GM23338 (cell line): ENCODE measurements around the gene WDR91. TPM values are rescaled to one million over a fixed set of nuclear protein-coding genes. Genes with fewer than 3 reads are reported as not detected.

Source experiments
- ATAC-seq: fragments of 200-7000 bp; cut with Tn5 transposase; 3 replicates; pipeline ENCODE4 v1.9.1; 2020
- DNase-seq: peaks from one replicate; pipeline ENCODE4 v3.0.0-alpha.2; 2015; ENCODE audit warnings: low spot score
- H2AFZ ChIP-seq: fragments of 200-600 bp; sonication (generic); 2 replicates; pipeline ENCODE4 v1.8.0; 2016; ENCODE audit warnings: antibody characterized with exemption, mild to moderate bottlenecking, moderate library complexity
- H3F3A ChIP-seq: fragments of 200-600 bp; sonication (generic); replicated peaks from 2 replicates; pipeline ENCODE4 v1.8.0; 2017; ENCODE audit warnings: antibody characterized with exemption, mixed run types, low read depth
- H3K27ac ChIP-seq: fragments of 200-600 bp; sonication (generic); 2 replicates; pipeline ENCODE4 v1.6.1; 2016; ENCODE audit warnings: low read depth
- H3K27me3 ChIP-seq: fragments of 200-600 bp; sonication (generic); 2 replicates; pipeline ENCODE4 v1.8.0; 2016; ENCODE audit warnings: mild to moderate bottlenecking, mixed run types, moderate library complexity; ENCODE audit not compliant: insufficient read depth
- H3K36me3 ChIP-seq: fragments of 200-600 bp; sonication (generic); 2 replicates; pipeline ENCODE4 v1.8.0; 2016; ENCODE audit warnings: mild to moderate bottlenecking; ENCODE audit not compliant: insufficient read depth
- H3K4me1 ChIP-seq: fragments of 200-600 bp; sonication (generic); 2 replicates; pipeline ENCODE4 v1.8.0; 2016; ENCODE audit warnings: mild to moderate bottlenecking, moderate library complexity; ENCODE audit not compliant: insufficient read depth
- H3K4me2 ChIP-seq: fragments of 200-600 bp; sonication (generic); 2 replicates; pipeline ENCODE4 v1.7.1; 2017; ENCODE audit warnings: mixed run types
- H3K4me3 ChIP-seq: fragments of 200-600 bp; sonication (generic); 2 replicates; pipeline ENCODE4 v1.6.1; 2016; ENCODE audit warnings: mixed run types
- H3K79me2 ChIP-seq: fragments of 200-600 bp; sonication (generic); replicated peaks from 2 replicates; pipeline ENCODE4 v1.8.0; 2017; ENCODE audit warnings: mild to moderate bottlenecking; ENCODE audit not compliant: insufficient read depth
- H3K9me2 ChIP-seq: fragments of 200-600 bp; sonication (generic); 2 replicates; pipeline ENCODE4 v1.8.0; 2017; ENCODE audit not compliant: insufficient read depth
- H4K20me1 ChIP-seq: fragments of 200-600 bp; sonication (generic); replicated peaks from 2 replicates; pipeline ENCODE4 v1.8.0; 2017; ENCODE audit warnings: mild to moderate bottlenecking; ENCODE audit not compliant: insufficient read depth
- H3K27ac Mint-ChIP-seq: 2 replicates; pipeline ENCODE4 v1.8.0; 2020; ENCODE audit warnings: inconsistent platforms, mild to moderate bottlenecking, moderate library complexity, mixed read lengths
- H3K27me3 Mint-ChIP-seq: 3 replicates; pipeline ENCODE4 v1.8.0; 2022; ENCODE audit warnings: low read depth, mild to moderate bottlenecking, moderate library complexity, mixed read lengths, inconsistent platforms; ENCODE audit not compliant: insufficient read depth, poor library complexity
- H3K36me3 Mint-ChIP-seq: 3 replicates; pipeline ENCODE4 v1.8.0; 2021; ENCODE audit warnings: low read depth, mild to moderate bottlenecking, inconsistent platforms, moderate library complexity, mixed read lengths
- H3K4me1 Mint-ChIP-seq: 3 replicates; pipeline ENCODE4 v1.8.0; 2020; ENCODE audit warnings: mild to moderate bottlenecking, inconsistent platforms, mixed read lengths
- H3K4me3 Mint-ChIP-seq: 3 replicates; pipeline ENCODE4 v1.8.0; 2021; ENCODE audit warnings: moderate library complexity, mild to moderate bottlenecking, inconsistent platforms, mixed read lengths
- H3K9me3 Mint-ChIP-seq: 3 replicates; pipeline ENCODE4 v1.8.0; 2020; ENCODE audit warnings: moderate library complexity, mild to moderate bottlenecking, inconsistent platforms, mixed read lengths
- CREB1 ChIP-seq: fragments of 250-450 bp; sonication (Bioruptor Pico); IDR thresholded peaks from 2 replicates; pipeline ENCODE4 v1.5.0; 2020; ENCODE audit warnings: low read depth, mild to moderate bottlenecking, moderate library complexity
- EZH2 ChIP-seq: fragments of 200-600 bp; sonication (generic); IDR thresholded peaks from one replicate; pipeline ENCODE4 v1.8.0; 2017; ENCODE audit warnings: antibody characterized with exemption, mild to moderate bottlenecking, low read depth; ENCODE audit not compliant: unreplicated experiment
- EZH2phosphoT487 ChIP-seq: fragments of 200-600 bp; sonication (generic); IDR thresholded peaks from one replicate; pipeline ENCODE4 v1.8.1; 2018; ENCODE audit warnings: antibody characterized with exemption; ENCODE audit not compliant: unreplicated experiment
- JUNB ChIP-seq: IDR thresholded peaks from one replicate; pipeline ENCODE4 v1.6.1; 2016; ENCODE audit warnings: antibody characterized with exemption; ENCODE audit not compliant: unreplicated experiment
- NANOG ChIP-seq: IDR thresholded peaks from 2 replicates; pipeline ENCODE4 v1.6.1; 2016; ENCODE audit warnings: antibody characterized with exemption, borderline replicate concordance
- POLR2AphosphoS5 ChIP-seq: IDR thresholded peaks from 2 replicates; pipeline ENCODE4 v1.6.1; 2016; ENCODE audit warnings: antibody characterized with exemption, low read depth
- ZNF331 ChIP-seq: fragments of 250-450 bp; sonication (Bioruptor Pico); IDR thresholded peaks from 2 replicates; pipeline ENCODE4 v1.5.0; 2020; ENCODE audit warnings: low read depth, mild to moderate bottlenecking, moderate library complexity
- ZNF462 ChIP-seq: fragments of 250-450 bp; sonication (Bioruptor Pico); IDR thresholded peaks from 2 replicates; pipeline ENCODE4 v1.5.0; 2020; ENCODE audit warnings: mild to moderate bottlenecking, moderate library complexity
- polyA plus RNA-seq: library from polyadenylated mRNA; unstranded; fragments of >200 nt; fragmentation: Nextera tagmentation; extraction: Ambion mirVana; gene quantifications from 2 replicates; pipeline ENCODE4 v1.2.1, GENCODE V29; 2016
- total RNA-seq: library from RNA; depleted of rRNA; stranded (reverse); fragments of >200 nt; shearing (Covaris generic); gene quantifications from 2 replicates; pipeline ENCODE4 v1.2.3, GENCODE V29; 2014
- TF ChIP-seq, protein P1 (sequence below): IDR thresholded peaks from one replicate; pipeline ENCODE4 v1.6.1; 2018; ENCODE audit warnings: antibody characterized with exemption; ENCODE audit not compliant: unreplicated experiment
- TF ChIP-seq, protein P2 (sequence below): IDR thresholded peaks from 2 replicates; pipeline ENCODE4 v1.6.1; 2016; ENCODE audit warnings: antibody characterized with exemption
- TF ChIP-seq, protein P3 (sequence below), 2 experiments: fragments of 200-600 bp in 1 of 2; sonication (generic) in 1 of 2; conservative IDR thresholded peaks; 2 replicates each; pipeline versions ENCODE4 v1.5.1 to v1.6.1; 2016 to 2017; ENCODE audit warnings: antibody characterized with exemption in 2 of 2, low read depth in 2 of 2, mild to moderate bottlenecking in 2 of 2, moderate library complexity in 1 of 2

WDR91 gene
- total and polyA plus RNA-seq, 2 experiments from 2014 or later = 5.8 to 32.6 TPM

GRCh38 chr7:135258585-135258984 lies 47.3 kb upstream of the WDR91 start:
- H3K9me2 ChIP-seq = no peaks in the 10 kb centered on the region

More at GRCh38 chr7:135258585-135258984, 47.3 kb upstream of the WDR91 start:
- Histone ChIP-seq H3K4me2 (no peak overlapping the region), H3K27ac (no peak overlapping the region), H3K4me3 (no peak overlapping the region), H4K20me1 (no peaks in the 10 kb centered on the region), H2AFZ (no peak overlapping the region), H3K4me1 (no peaks in the 10 kb centered on the region), H3K27me3 (no peaks in the 10 kb centered on the region), H3F3A (no peaks in the 10 kb centered on the region), H3K79me2 (no peaks in the 10 kb centered on the region), H3K36me3 (no peaks in the 10 kb centered on the region)
- DNase-seq = no peak
- Mint-ChIP-seq H3K27ac (no peak overlapping the region), H3K9me3 (peaks cover 18% of the 10 kb centered on the region), H3K36me3 (peaks cover 7% of the 10 kb centered on the region; the same call in 2 of the 3 replicates), H3K4me1 (peaks cover 2% of the 10 kb centered on the region; the same call in 2 of the 3 replicates), H3K4me3 (no peak overlapping the region), H3K27me3 (peaks cover 11% of the 10 kb centered on the region)
- ATAC-seq = no peak
- TF ChIP-seq, protein P1, sequence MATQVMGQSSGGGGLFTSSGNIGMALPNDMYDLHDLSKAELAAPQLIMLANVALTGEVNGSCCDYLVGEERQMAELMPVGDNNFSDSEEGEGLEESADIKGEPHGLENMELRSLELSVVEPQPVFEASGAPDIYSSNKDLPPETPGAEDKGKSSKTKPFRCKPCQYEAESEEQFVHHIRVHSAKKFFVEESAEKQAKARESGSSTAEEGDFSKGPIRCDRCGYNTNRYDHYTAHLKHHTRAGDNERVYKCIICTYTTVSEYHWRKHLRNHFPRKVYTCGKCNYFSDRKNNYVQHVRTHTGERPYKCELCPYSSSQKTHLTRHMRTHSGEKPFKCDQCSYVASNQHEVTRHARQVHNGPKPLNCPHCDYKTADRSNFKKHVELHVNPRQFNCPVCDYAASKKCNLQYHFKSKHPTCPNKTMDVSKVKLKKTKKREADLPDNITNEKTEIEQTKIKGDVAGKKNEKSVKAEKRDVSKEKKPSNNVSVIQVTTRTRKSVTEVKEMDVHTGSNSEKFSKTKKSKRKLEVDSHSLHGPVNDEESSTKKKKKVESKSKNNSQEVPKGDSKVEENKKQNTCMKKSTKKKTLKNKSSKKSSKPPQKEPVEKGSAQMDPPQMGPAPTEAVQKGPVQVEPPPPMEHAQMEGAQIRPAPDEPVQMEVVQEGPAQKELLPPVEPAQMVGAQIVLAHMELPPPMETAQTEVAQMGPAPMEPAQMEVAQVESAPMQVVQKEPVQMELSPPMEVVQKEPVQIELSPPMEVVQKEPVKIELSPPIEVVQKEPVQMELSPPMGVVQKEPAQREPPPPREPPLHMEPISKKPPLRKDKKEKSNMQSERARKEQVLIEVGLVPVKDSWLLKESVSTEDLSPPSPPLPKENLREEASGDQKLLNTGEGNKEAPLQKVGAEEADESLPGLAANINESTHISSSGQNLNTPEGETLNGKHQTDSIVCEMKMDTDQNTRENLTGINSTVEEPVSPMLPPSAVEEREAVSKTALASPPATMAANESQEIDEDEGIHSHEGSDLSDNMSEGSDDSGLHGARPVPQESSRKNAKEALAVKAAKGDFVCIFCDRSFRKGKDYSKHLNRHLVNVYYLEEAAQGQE = no peak
- TF ChIP-seq CREB1 (CRISPR knock-in tag) (no peak), ZNF462 (CRISPR knock-in tag) (no peak), EZH2phosphoT487 (no peak), ZNF331 (CRISPR knock-in tag) (no peak), EZH2 (no peak), NANOG (no peak), JUNB (no peak), POLR2AphosphoS5 (no peak)
- TF ChIP-seq, protein P2, sequence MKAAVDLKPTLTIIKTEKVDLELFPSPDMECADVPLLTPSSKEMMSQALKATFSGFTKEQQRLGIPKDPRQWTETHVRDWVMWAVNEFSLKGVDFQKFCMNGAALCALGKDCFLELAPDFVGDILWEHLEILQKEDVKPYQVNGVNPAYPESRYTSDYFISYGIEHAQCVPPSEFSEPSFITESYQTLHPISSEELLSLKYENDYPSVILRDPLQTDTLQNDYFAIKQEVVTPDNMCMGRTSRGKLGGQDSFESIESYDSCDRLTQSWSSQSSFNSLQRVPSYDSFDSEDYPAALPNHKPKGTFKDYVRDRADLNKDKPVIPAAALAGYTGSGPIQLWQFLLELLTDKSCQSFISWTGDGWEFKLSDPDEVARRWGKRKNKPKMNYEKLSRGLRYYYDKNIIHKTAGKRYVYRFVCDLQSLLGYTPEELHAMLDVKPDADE = no peak
- TF ChIP-seq, protein P3, sequence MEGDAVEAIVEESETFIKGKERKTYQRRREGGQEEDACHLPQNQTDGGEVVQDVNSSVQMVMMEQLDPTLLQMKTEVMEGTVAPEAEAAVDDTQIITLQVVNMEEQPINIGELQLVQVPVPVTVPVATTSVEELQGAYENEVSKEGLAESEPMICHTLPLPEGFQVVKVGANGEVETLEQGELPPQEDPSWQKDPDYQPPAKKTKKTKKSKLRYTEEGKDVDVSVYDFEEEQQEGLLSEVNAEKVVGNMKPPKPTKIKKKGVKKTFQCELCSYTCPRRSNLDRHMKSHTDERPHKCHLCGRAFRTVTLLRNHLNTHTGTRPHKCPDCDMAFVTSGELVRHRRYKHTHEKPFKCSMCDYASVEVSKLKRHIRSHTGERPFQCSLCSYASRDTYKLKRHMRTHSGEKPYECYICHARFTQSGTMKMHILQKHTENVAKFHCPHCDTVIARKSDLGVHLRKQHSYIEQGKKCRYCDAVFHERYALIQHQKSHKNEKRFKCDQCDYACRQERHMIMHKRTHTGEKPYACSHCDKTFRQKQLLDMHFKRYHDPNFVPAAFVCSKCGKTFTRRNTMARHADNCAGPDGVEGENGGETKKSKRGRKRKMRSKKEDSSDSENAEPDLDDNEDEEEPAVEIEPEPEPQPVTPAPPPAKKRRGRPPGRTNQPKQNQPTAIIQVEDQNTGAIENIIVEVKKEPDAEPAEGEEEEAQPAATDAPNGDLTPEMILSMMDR (conservative IDR thresholded peaks at IDR 0.05; ENCODE audit: low read depth in 2 of 2) = no peak
